Endothelial cell of umbilical vein (primary cell): Measurements from ENCODE around the gene CCDC124. TPM values are rescaled to one million over a fixed set of nuclear protein-coding genes. Genes with fewer than 3 reads are reported as not detected.

Source experiments
- BruUV-seq: library from RNA; stranded (reverse); fragments of 400-500 nt; replicated peaks from 2 replicates; lab custom pipeline; 2021; lab: Mats Ljungman, UMichigan
- CTCF ChIA-PET: fragments of 300-600, 350-600 bp; sonication (Branson Sonifier 250); formaldehyde crosslinking; loops from one replicate; lab custom pipeline; 2021; ENCODE audit warnings: antibody characterized with exemption, inconsistent platforms; lab: Charles Lee
- POLR2A ChIA-PET: fragments of 300-600, 350-600 bp; sonication (Branson Sonifier 250); formaldehyde crosslinking; loops from one replicate; lab custom pipeline; 2021; ENCODE audit warnings: antibody characterized with exemption, inconsistent platforms; lab: Charles Lee
- DNase-seq: peaks from one replicate; pipeline ENCODE4 v3.0.0-alpha.2; 2011; ENCODE audit warnings: low read depth, low spot score
- FAIRE-seq: peaks from 2 replicates; lab custom pipeline; 2011; peaks lifted over from hg19 to GRCh38; lab: Jason Lieb, UNC
- H2AFZ ChIP-seq: 2 replicates; pipeline ENCODE4 v1.6.0; 2012; ENCODE audit warnings: low read depth, low read length, control low read depth, inconsistent platforms
- H3K27ac ChIP-seq: 2 replicates; pipeline ENCODE4 v1.5.1; 2011; ENCODE audit warnings: low read depth, mild to moderate bottlenecking, control low read depth, low read length, moderate library complexity; ENCODE audit not compliant: insufficient read depth
- H3K27me3 ChIP-seq, 2 experiments: 2 replicates each; pipeline versions ENCODE4 v1.6.0 to v1.6.1; 2011; ENCODE audit warnings: low read length in 2 of 2, mixed read lengths in 1 of 2; ENCODE audit not compliant: control insufficient read depth in 2 of 2, insufficient read depth in 2 of 2
- H3K36me3 ChIP-seq, 2 experiments: 2 replicates in 1 of 2; 3 replicates in 1 of 2; pipeline ENCODE4 v1.5.1; 2011; ENCODE audit warnings: low read length in 2 of 2, mild to moderate bottlenecking in 1 of 2, moderate library complexity in 1 of 2; ENCODE audit not compliant: control insufficient read depth in 2 of 2, insufficient read depth in 2 of 2; ENCODE audit errors: extremely low read depth in 1 of 2
- H3K4me1 ChIP-seq: 3 replicates; pipeline ENCODE4 v1.5.1; 2011; ENCODE audit warnings: mild to moderate bottlenecking, low read length; ENCODE audit not compliant: control insufficient read depth, insufficient read depth; ENCODE audit errors: extremely low read depth
- H3K4me2 ChIP-seq: 2 replicates; pipeline ENCODE4 v1.6.1; 2011; ENCODE audit warnings: low read length, control low read depth, mixed read lengths; ENCODE audit not compliant: insufficient read depth
- H3K4me3 ChIP-seq, 3 experiments: fragments of 200-600 bp in 1 of 3; sonication (generic), shearing (Covaris generic) in 1 of 3; replicated peaks in 1 of 3; 2 replicates each; pipeline ENCODE4 v1.5.1; 2011 to 2016; ENCODE audit warnings: control low read depth in 3 of 3, low read length in 3 of 3, mild to moderate bottlenecking in 2 of 3, inconsistent platforms in 1 of 3, low read depth in 1 of 3, moderate library complexity in 1 of 3; ENCODE audit not compliant: insufficient read depth in 1 of 3
- H3K79me2 ChIP-seq: 2 replicates; pipeline ENCODE4 v1.6.0; 2012; ENCODE audit warnings: low read length, inconsistent platforms; ENCODE audit not compliant: control insufficient read depth, insufficient read depth
- H3K9ac ChIP-seq: replicated peaks from 2 replicates; pipeline ENCODE3; 2011; ENCODE audit warnings: low read length, control low read depth; ENCODE audit not compliant: insufficient read depth; ENCODE audit errors: extremely low read depth
- H3K9me1 ChIP-seq: replicated peaks from 3 replicates; pipeline ENCODE4 v1.6.0; 2011; ENCODE audit warnings: mild to moderate bottlenecking, low read length; ENCODE audit not compliant: control insufficient read depth, insufficient read depth; ENCODE audit errors: extremely low read depth
- H3K9me3 ChIP-seq: replicated peaks from 2 replicates; pipeline ENCODE4 v1.5.1; 2012; ENCODE audit warnings: low read length, inconsistent platforms; ENCODE audit not compliant: control insufficient read depth, insufficient read depth
- H4K20me1 ChIP-seq: replicated peaks from 2 replicates; pipeline ENCODE3; 2011; ENCODE audit warnings: mild to moderate bottlenecking, low read length; ENCODE audit not compliant: control insufficient read depth, insufficient read depth; ENCODE audit errors: extremely low read depth
- EZH2 ChIP-seq: IDR thresholded peaks from 2 replicates; pipeline ENCODE4 v1.6.1; 2012; ENCODE audit warnings: borderline replicate concordance, low read depth, mild to moderate bottlenecking, moderate library complexity, low read length, inconsistent platforms; ENCODE audit not compliant: severe bottlenecking
- FOS ChIP-seq: IDR thresholded peaks from 2 replicates; pipeline ENCODE4 v1.6.1; 2011; ENCODE audit warnings: mild to moderate bottlenecking, low read length, moderate library complexity, borderline replicate concordance; ENCODE audit not compliant: insufficient read depth
- GATA2 ChIP-seq: IDR thresholded peaks from 2 replicates; pipeline ENCODE4 v1.7.0; 2011; ENCODE audit warnings: low read depth, mild to moderate bottlenecking, moderate library complexity, mixed read lengths, low read length; ENCODE audit not compliant: insufficient read length, insufficient read depth
- JUN ChIP-seq: IDR thresholded peaks from 2 replicates; pipeline ENCODE4 v1.6.1; 2011; ENCODE audit warnings: borderline replicate concordance, low read depth; ENCODE audit not compliant: insufficient read length, insufficient read depth
- MYC ChIP-seq: IDR thresholded peaks from one replicate; pipeline ENCODE4 v1.6.1; 2011; ENCODE audit warnings: mild to moderate bottlenecking, low read depth, low read length
- POLR2A ChIP-seq: IDR thresholded peaks from 2 replicates; pipeline ENCODE4 v1.6.1; 2012; ENCODE audit warnings: low read depth, mild to moderate bottlenecking, control low read depth, low read length
- POLR2AphosphoS5 ChIP-seq: IDR thresholded peaks from 2 replicates; pipeline ENCODE4 v1.6.1; 2012; ENCODE audit warnings: low read depth, mild to moderate bottlenecking, control low read depth, low read length, moderate library complexity; ENCODE audit not compliant: insufficient read depth
- dilution Hi-C: fragments of 300-500 bp; cut with MboI; formaldehyde crosslinking; loops from one replicate; pipeline ENCODE4 v1.15.0; 2019; ENCODE audit warnings: low sequenced_read_pairs; ENCODE audit not compliant: extremely low pct_ligation_motif_present
- intact Hi-C: fragments of 100-400 bp; cut with micrococcal nuclease; formaldehyde crosslinking; loops from one replicate; pipeline ENCODE4 v1.10.0; 2022
- polyA plus RNA-seq, 4 experiments: library from polyadenylated mRNA; depleted of rRNA in 3 of 4; stranded (reverse) in 3 of 4; unstranded in 1 of 4; fragments of >200 nt; gene quantifications; 2 replicates each; pipeline versions ENCODE4 v1.2.1 to v1.2.3, GENCODE V29; 2011 to 2012; ENCODE audit warnings: missing spikeins in 1 of 4
- total RNA-seq: library from RNA; stranded (reverse); gene quantifications from 2 replicates; pipeline ENCODE4 v1.2.3, GENCODE V29; 2021
- TF ChIP-seq, protein P1 (sequence below), 2 donors: IDR thresholded peaks; 1 replicate in 1 of 2; 2 replicates in 1 of 2; pipeline ENCODE4 v1.5.1; 2011; ENCODE audit warnings: low read length in 2 of 2, mild to moderate bottlenecking in 2 of 2, moderate library complexity in 2 of 2, control low read depth in 1 of 2, inconsistent platforms in 1 of 2, low read depth in 1 of 2; ENCODE audit not compliant: insufficient read depth in 1 of 2; ENCODE audit errors: extremely low read depth in 1 of 2
- TF ChIP-seq, protein P2 (sequence below): IDR thresholded peaks from 2 replicates; pipeline ENCODE4 v1.6.1; 2011; ENCODE audit not compliant: insufficient read depth, insufficient read length

CCDC124 gene
- total and polyA plus RNA-seq, 2 donors (not counting 3 experiments of a cell fraction or from before 2014, with no cell fraction given), result 101 to 115 TPM

DNA sequence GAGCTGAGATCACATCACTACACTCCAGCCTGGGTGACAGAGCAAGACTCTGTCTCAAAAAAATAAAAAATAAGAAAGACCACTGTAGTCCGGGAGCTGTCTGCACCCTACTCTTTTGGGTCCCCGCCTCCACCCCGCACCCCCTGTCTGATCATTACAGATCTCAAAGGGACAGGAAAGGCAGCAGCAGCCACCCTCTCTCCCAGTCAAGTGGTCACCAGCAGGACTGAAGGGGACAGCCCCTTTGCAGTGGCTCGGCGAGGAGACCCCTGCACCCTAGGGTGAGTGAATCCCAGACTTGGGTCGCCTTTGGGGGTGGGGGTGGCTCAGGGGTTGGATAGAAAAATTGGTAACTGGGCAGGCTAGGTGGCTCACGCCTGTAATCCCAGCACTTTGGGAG lies 21.6 kb downstream of the CCDC124 start:
- Histone ChIP-seq H3K36me3 (no peaks in the 10 kb centered on the region), H3K4me2 (no peak overlapping the region), H3K9ac (no peak overlapping the region), H3K9me1 (no peaks in the 10 kb centered on the region), H3K4me3 (no peak overlapping the region), H2AFZ (no peak overlapping the region), H3K27me3 (peaks cover 47 to 51% of the 10 kb centered on the region in 2 experiments), H4K20me1 (no peaks in the 10 kb centered on the region), H3K79me2 (no peaks in the 10 kb centered on the region), H3K4me1 (peaks cover 4% of the 10 kb centered on the region), H3K27ac (no peak overlapping the region), H3K9me3 (no peaks in the 10 kb centered on the region)
- dilution Hi-C loops (no loop called here), intact Hi-C loops (no loop called here)
- DNase-seq, result no peak
- no peak for TF ChIP-seq GATA2
- no peak for TF ChIP-seq POLR2AphosphoS5
- TF ChIP-seq FOS, result no peak
- TF ChIP-seq, protein P1, sequence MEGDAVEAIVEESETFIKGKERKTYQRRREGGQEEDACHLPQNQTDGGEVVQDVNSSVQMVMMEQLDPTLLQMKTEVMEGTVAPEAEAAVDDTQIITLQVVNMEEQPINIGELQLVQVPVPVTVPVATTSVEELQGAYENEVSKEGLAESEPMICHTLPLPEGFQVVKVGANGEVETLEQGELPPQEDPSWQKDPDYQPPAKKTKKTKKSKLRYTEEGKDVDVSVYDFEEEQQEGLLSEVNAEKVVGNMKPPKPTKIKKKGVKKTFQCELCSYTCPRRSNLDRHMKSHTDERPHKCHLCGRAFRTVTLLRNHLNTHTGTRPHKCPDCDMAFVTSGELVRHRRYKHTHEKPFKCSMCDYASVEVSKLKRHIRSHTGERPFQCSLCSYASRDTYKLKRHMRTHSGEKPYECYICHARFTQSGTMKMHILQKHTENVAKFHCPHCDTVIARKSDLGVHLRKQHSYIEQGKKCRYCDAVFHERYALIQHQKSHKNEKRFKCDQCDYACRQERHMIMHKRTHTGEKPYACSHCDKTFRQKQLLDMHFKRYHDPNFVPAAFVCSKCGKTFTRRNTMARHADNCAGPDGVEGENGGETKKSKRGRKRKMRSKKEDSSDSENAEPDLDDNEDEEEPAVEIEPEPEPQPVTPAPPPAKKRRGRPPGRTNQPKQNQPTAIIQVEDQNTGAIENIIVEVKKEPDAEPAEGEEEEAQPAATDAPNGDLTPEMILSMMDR (IDR thresholded peaks at IDR 0.05; ENCODE audit: extremely low read depth in 1 of 2, insufficient read depth in 1 of 2, low read depth in 1 of 2, low read length in 2 of 2), result no peak
- TF ChIP-seq EZH2, result no peak
- TF ChIP-seq MYC, result no peak
- no peak for TF ChIP-seq POLR2A
- TF ChIP-seq, protein P2, sequence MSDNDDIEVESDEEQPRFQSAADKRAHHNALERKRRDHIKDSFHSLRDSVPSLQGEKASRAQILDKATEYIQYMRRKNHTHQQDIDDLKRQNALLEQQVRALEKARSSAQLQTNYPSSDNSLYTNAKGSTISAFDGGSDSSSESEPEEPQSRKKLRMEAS, result no peak
- no peak for TF ChIP-seq JUN
- no peak for FAIRE-seq
- ChIA-PET CTCF (interaction anchor here (0.7 to 4.0 kb wide), 5 partner anchors 11 to 43 kb away, joined by 3 to 20 read pairs (median 5); partner anchors contain the start of gene CCDC124), POLR2A (no interaction called here)
- no TSS peak for BruUV-seq
